GM06990 (cell line): ENCODE measurements around the gene DDOST.
"Not testable (repeated sequence)": the region's sequence is repeated elsewhere in the genome, so short reads cannot be mapped to it uniquely, and the experiment has no call there.

Experiments
- DNase-seq: peaks from one replicate; pipeline ENCODE4 v3.0.0-alpha.2; 2011; ENCODE audit not compliant: insufficient read length; ENCODE audit errors: extremely low read depth
- H3K27me3 ChIP-seq: replicated peaks from 2 replicates; pipeline ENCODE4 v1.6.0; 2011; ENCODE audit warnings: low read length; ENCODE audit not compliant: control insufficient read depth, insufficient read depth
- H3K36me3 ChIP-seq: 2 replicates; pipeline ENCODE4 v1.5.1; 2011; ENCODE audit warnings: low read length; ENCODE audit not compliant: control insufficient read depth, insufficient read depth
- H3K4me3 ChIP-seq: replicated peaks from 2 replicates; pipeline ENCODE4 v1.5.1; 2011; ENCODE audit warnings: low read depth, mild to moderate bottlenecking, control low read depth, low read length
- TF ChIP-seq, protein P1 (sequence below): IDR thresholded peaks from 2 replicates; pipeline ENCODE4 v1.5.1; 2011; ENCODE audit warnings: low read length, control low read depth, mild to moderate bottlenecking, inconsistent platforms; ENCODE audit not compliant: insufficient read depth, poor library complexity, severe bottlenecking

Gene DDOST

DNA sequence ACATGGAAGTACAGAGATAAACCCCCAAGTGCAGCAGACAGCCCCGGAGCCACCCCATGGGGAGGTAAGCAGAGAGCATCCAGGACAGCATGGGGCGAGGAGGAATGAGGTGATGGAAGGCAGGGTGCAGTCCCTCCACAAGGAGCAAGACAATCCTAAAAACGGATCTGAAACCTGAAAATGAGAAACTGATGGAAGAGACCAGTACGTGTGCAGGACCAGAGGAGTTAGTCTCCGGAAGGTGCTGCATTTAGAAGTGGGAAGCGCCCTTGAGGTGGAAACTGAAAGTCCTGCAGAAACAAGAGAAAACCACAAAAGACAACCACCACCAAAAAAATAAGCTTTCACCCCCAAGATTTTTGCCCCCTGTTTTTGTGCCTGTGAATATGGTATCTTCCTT, 17.4 kb upstream of the DDOST start:
- H3K27me3 ChIP-seq = no peaks in the 10 kb centered on the region; the same call in 1 of the 2 replicates
- H3K36me3 ChIP-seq = no peaks in the 10 kb centered on the region
- H3K4me3 ChIP-seq = no peak overlapping the region
- DNase-seq = peak; percentile 68
- TF ChIP-seq, protein P1, sequence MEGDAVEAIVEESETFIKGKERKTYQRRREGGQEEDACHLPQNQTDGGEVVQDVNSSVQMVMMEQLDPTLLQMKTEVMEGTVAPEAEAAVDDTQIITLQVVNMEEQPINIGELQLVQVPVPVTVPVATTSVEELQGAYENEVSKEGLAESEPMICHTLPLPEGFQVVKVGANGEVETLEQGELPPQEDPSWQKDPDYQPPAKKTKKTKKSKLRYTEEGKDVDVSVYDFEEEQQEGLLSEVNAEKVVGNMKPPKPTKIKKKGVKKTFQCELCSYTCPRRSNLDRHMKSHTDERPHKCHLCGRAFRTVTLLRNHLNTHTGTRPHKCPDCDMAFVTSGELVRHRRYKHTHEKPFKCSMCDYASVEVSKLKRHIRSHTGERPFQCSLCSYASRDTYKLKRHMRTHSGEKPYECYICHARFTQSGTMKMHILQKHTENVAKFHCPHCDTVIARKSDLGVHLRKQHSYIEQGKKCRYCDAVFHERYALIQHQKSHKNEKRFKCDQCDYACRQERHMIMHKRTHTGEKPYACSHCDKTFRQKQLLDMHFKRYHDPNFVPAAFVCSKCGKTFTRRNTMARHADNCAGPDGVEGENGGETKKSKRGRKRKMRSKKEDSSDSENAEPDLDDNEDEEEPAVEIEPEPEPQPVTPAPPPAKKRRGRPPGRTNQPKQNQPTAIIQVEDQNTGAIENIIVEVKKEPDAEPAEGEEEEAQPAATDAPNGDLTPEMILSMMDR = no peak

DNA sequence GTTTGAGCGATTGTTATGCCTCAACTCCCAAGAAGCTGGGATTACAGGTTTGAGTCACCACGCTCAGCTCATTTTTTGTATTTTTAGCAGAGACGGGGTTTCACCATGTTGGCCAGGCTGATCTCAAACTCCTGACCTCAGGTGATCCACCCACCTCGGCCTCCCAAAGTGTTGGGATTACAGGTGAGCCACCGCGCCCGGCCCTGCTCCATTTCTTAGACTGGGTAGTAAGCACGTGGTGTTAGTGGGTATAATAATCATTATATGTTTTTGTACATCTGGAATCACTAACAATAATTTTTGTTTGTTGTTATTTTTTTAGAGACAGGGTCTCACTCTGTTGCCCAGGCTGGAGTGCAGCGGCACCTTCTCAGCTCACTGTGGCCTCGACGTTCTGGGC, 12.5 kb upstream of the DDOST start:
- DNase-seq, H3K36me3 ChIP-seq, H3K27me3 ChIP-seq, H3K4me3 ChIP-seq: not testable (repeated sequence)

DNA sequence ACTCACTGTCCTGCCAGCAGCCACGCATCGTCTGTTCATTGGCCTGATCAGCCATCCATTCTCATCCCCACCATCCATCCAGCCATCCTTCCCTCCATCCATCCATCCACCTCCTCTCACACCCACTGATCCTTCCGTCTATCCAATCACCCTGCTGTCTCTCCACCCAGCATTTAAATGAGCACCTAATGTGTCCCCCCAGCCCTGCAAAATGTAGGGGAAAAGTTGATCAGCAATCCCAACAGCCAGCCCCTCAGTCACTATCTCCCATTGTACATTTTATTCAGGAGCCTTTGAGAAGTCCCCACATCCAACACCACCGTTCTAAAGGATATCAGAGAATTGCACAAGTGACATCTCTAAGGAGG, 11.1 kb upstream of the DDOST start:
- Histone ChIP-seq H3K27me3 (no peaks in the 10 kb centered on the region; the same call in 1 of the 2 replicates), H3K4me3 (no peak overlapping the region), H3K36me3 (no peaks in the 10 kb centered on the region)
- TF ChIP-seq, protein P1 = no peak
- no peak for DNase-seq

DNA sequence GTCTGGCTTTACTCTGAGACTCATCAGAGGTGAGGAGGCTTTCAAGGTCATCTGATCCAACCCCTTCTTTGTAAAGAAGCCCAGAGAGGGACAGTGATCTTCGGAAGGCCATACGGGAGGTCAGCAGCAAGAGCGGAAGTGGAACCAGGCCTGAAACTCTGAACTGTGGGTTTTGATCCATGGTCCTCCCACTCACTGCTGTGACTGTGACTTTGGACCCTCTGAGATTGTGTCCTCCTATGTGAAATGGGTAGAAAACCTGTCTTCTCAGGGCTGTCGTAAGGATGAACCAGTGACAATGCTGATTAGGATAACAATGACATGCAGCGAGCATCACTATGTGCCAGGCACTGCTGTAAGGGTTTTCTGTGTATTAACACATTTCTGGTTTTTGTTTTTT, 9.8 kb upstream of the DDOST start:
- no peak for DNase-seq
- Histone ChIP-seq H3K27me3 (no peaks in the 10 kb centered on the region; the same call in 1 of the 2 replicates), H3K4me3 (no peak overlapping the region), H3K36me3 (no peaks in the 10 kb centered on the region)
- TF ChIP-seq, protein P1 = no peak

DNA sequence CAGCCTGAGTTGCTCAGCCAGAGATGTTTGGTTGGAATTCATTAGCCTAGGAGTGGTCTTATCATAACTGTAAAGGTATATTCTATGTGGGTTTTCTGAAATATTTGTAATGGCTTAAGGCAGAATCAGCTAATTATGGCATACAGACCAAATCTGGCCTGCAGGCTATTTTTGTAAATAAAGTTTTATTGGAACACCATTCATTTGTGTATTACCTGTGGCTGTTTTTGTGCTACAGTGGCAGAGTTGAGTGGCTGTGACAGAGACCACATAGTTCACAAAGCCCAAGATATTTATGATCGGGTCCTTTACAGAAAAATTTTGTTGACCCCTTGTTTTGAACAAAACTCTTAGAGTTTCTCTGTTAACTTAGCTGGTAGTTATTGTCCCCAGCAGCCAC, 7.4 kb upstream of the DDOST start:
- TF ChIP-seq, protein P1 = no peak
- Histone ChIP-seq H3K27me3 (no peaks in the 10 kb centered on the region; the same call in 1 of the 2 replicates), H3K36me3 (no peaks in the 10 kb centered on the region), H3K4me3 (no peak overlapping the region)
- no peak for DNase-seq

DNA sequence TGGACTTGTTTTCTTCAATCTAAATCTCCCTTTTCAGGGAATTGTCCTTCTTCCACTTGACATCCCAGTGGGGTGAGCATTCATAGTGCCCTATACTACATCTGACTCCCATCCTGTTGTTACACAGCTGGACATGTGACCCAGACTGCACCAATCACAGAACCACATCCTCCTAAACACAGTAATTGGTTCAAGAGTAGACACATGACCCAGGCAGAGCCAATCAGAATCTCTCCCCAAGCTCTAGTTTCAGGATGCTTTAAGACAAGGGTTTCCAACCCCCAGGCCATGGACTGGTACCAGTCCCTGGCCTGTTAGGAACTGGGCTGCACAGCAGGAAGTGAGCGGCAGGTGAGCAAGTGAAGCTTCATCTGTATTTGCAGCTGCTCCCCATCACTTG, 5.6 kb upstream of the DDOST start:
- no peaks in the 10 kb centered on the region for H3K36me3 ChIP-seq
- TF ChIP-seq, protein P1 = no peak
- no peaks in the 10 kb centered on the region; the same call in 1 of the 2 replicates for H3K27me3 ChIP-seq
- no peak for DNase-seq
- H3K4me3 ChIP-seq = no peak overlapping the region
